ENCODE data around the gene CEPT1. TPM values are rescaled to one million over a fixed set of nuclear protein-coding genes. Genes with fewer than 3 reads are reported as not detected.
"Not testable (repeated sequence)": the region's sequence is repeated elsewhere in the genome, so short reads cannot be mapped to it uniquely, and the experiment has no call there.

CEPT1 gene
- total RNA-seq, result 10 to 100 TPM; 24.5 to 41.3 TPM
- 10 to 100 TPM; 13.2 to 13.6 TPM for polyA plus RNA-seq
- long read RNA-seq, donor 1, full-length matches to known transcripts, result 24 of 39 reads
- long read RNA-seq, donor 1, partial matches to known transcripts, result 6 of 39 reads
- long read RNA-seq, donor 1, other reads (novel, unspliced or antisense), result 9 of 39 reads
- long read RNA-seq, donor 2, transcript CEPT1-201 (9 exons, 2,198 nt), result major isoform, 9 of 16 reads
- long read RNA-seq, donor 2, partial matches to known transcripts, result 4 of 16 reads
- long read RNA-seq, donor 2, other reads (novel, unspliced or antisense), result 3 of 16 reads

GRCh38 chr1:111139956-111140679, at the start of gene CEPT1, which contains the start of gene DRAM2:
Gene CEPT1 (plus strand): TSS chr1:111140223. CDS start chr1:111147715, 7,492 bp downstream.
Gene DRAM2 (minus strand): TSS chr1:111140093. CDS start chr1:111131554, 8,539 bp downstream.
- H3K4me3 ChIP-seq (ENCODE audit: low read length in 2 of 2), result peak within 1 kb of the TSS; percentile 79 to 92
- H3K4me1 ChIP-seq (ENCODE audit: control insufficient read depth in 1 of 2, insufficient read depth in 2 of 2, low read length in 2 of 2), result peaks cover 0 to 2% of the 10 kb centered on the region in 2 donors
- WGBS, 2 donors, result 0% methylated on average over 66 to 68 of the region's 68 CpGs
- H3K27ac ChIP-seq (ENCODE audit: low read depth in 1 of 2, low read length in 2 of 2), result peak within 1 kb of the TSS; percentile 1 to 79
- H3K9me3 ChIP-seq (ENCODE audit: control insufficient read depth, low read length), result no peaks in the 10 kb centered on the region
- H3K27me3 ChIP-seq (ENCODE audit: control insufficient read depth in 1 of 2, insufficient read depth in 2 of 2, low read length in 1 of 2), result no peaks in the 10 kb centered on the region
- H3K36me3 ChIP-seq (ENCODE audit: control insufficient read depth in 1 of 2, insufficient read depth in 2 of 2, low read length in 1 of 2), result no peaks in the 10 kb centered on the region
- intact Hi-C loops (cut with DNase I), result no loop called here
- ATAC-seq (ENCODE audit: low FRiP score) (peak; percentile 99), DNase-seq (peak; percentile 98)

GRCh38 chr1:111095421-111095820, 44.6 kb upstream of the CEPT1 start:
- intact Hi-C loops (cut with DNase I); H3K36me3 ChIP-seq (ENCODE audit: control insufficient read depth in 1 of 2, insufficient read depth in 2 of 2, low read length in 1 of 2); ATAC-seq (ENCODE audit: low FRiP score); H3K4me1 ChIP-seq (ENCODE audit: control insufficient read depth in 1 of 2, insufficient read depth in 2 of 2, low read length in 2 of 2); H3K27ac ChIP-seq (ENCODE audit: low read depth in 1 of 2, low read length in 2 of 2); H3K27me3 ChIP-seq (ENCODE audit: control insufficient read depth in 1 of 2, insufficient read depth in 2 of 2, low read length in 1 of 2); H3K4me3 ChIP-seq (ENCODE audit: low read length in 2 of 2); H3K9me3 ChIP-seq (ENCODE audit: control insufficient read depth, low read length); DNase-seq: not testable (repeated sequence)
- WGBS, 2 donors, result 84 to 86% methylated on average over 3 of the region's 3 CpGs

GRCh38 chr1:111097356-111098099, 42.5 kb upstream of the CEPT1 start:
- H3K36me3 ChIP-seq (ENCODE audit: control insufficient read depth in 1 of 2, insufficient read depth in 2 of 2, low read length in 1 of 2), result no peaks in the 10 kb centered on the region
- no peak overlapping the region for H3K4me3 ChIP-seq (ENCODE audit: low read length in 2 of 2)
- intact Hi-C loops (cut with DNase I), result no loop called here
- H3K27me3 ChIP-seq (ENCODE audit: control insufficient read depth in 1 of 2, insufficient read depth in 2 of 2, low read length in 1 of 2), result no peaks in the 10 kb centered on the region
- DNase-seq (no peak), ATAC-seq (ENCODE audit: low FRiP score) (no peak)
- no peak overlapping the region for H3K27ac ChIP-seq (ENCODE audit: low read depth in 1 of 2, low read length in 2 of 2)
- 75 to 81% methylated on average over 2 of the region's 2 CpGs for WGBS, 2 donors
- H3K9me3 ChIP-seq (ENCODE audit: control insufficient read depth, low read length), result peaks cover 13% of the 10 kb centered on the region
- H3K4me1 ChIP-seq (ENCODE audit: control insufficient read depth in 1 of 2, insufficient read depth in 2 of 2, low read length in 2 of 2), result no peaks in the 10 kb centered on the region

- Histone ChIP-seq H3K36me3 (ENCODE audit: control insufficient read depth in 1 of 2, insufficient read depth in 2 of 2, low read length in 1 of 2) (no peaks in the 10 kb centered on the region), H3K9me3 (ENCODE audit: control insufficient read depth, low read length) (peaks cover 15% of the 10 kb centered on the region), H3K4me1 (ENCODE audit: control insufficient read depth in 1 of 2, insufficient read depth in 2 of 2, low read length in 2 of 2) (no peaks in the 10 kb centered on the region), H3K4me3 (ENCODE audit: low read length in 2 of 2) (no peak overlapping the region), H3K27ac (ENCODE audit: low read depth in 1 of 2, low read length in 2 of 2) (no peak overlapping the region), H3K27me3 (ENCODE audit: control insufficient read depth in 1 of 2, insufficient read depth in 2 of 2, low read length in 1 of 2) (no peaks in the 10 kb centered on the region)
- no peak for DNase-seq
- WGBS, 2 donors, result 96 to 100% methylated on average over 1 of the region's 1 CpG
- ATAC-seq (ENCODE audit: low FRiP score), result no peak
- intact Hi-C loops (cut with DNase I), result no loop called here
These were observed 40.7 kb upstream of the CEPT1 start for GRCh38 chr1:111099289-111099688.

GRCh38 chr1:111101854-111102642, 38.0 kb upstream of the CEPT1 start:
- WGBS, 2 donors, result 85 to 90% methylated on average over 5 of the region's 5 CpGs
- no peak overlapping the region for H3K27ac ChIP-seq (ENCODE audit: low read depth in 1 of 2, low read length in 2 of 2)
- no peaks in the 10 kb centered on the region for H3K27me3 ChIP-seq (ENCODE audit: control insufficient read depth in 1 of 2, insufficient read depth in 2 of 2, low read length in 1 of 2)
- H3K4me1 ChIP-seq (ENCODE audit: control insufficient read depth in 1 of 2, insufficient read depth in 2 of 2, low read length in 2 of 2), result no peaks in the 10 kb centered on the region
- ATAC-seq (ENCODE audit: low FRiP score) (no peak), DNase-seq (no peak)
- H3K36me3 ChIP-seq (ENCODE audit: control insufficient read depth in 1 of 2, insufficient read depth in 2 of 2, low read length in 1 of 2), result no peaks in the 10 kb centered on the region
- no peak overlapping the region for H3K4me3 ChIP-seq (ENCODE audit: low read length in 2 of 2)
- intact Hi-C loops (cut with DNase I), result no loop called here
- peaks cover 12% of the 10 kb centered on the region for H3K9me3 ChIP-seq (ENCODE audit: control insufficient read depth, low read length)

- WGBS, 2 donors, result 85 to 89% methylated on average over 2 of the region's 2 CpGs
These were observed 35.0 kb upstream of the CEPT1 start for GRCh38 chr1:111104981-111105380.

GRCh38 chr1:111110197-111110899, 29.7 kb upstream of the CEPT1 start:
- Histone ChIP-seq H3K36me3 (ENCODE audit: control insufficient read depth in 1 of 2, insufficient read depth in 2 of 2, low read length in 1 of 2) (no peaks in the 10 kb centered on the region), H3K9me3 (ENCODE audit: control insufficient read depth, low read length) (peaks cover 11% of the 10 kb centered on the region), H3K27ac (ENCODE audit: low read depth in 1 of 2, low read length in 2 of 2) (no peak overlapping the region), H3K27me3 (ENCODE audit: control insufficient read depth in 1 of 2, insufficient read depth in 2 of 2, low read length in 1 of 2) (no peaks in the 10 kb centered on the region), H3K4me1 (ENCODE audit: control insufficient read depth in 1 of 2, insufficient read depth in 2 of 2, low read length in 2 of 2) (no peaks in the 10 kb centered on the region), H3K4me3 (ENCODE audit: low read length in 2 of 2) (no peak overlapping the region)
- ATAC-seq (ENCODE audit: low FRiP score) (no peak), DNase-seq (no peak)
- intact Hi-C loops (cut with DNase I), result no loop called here
- WGBS, 2 donors, result 44 to 54% methylated on average over 1 of the region's 1 CpG

More at GRCh38 chr1:111104981-111105380, 35.0 kb upstream of the CEPT1 start:
- Histone ChIP-seq H3K27ac (ENCODE audit: low read depth in 1 of 2, low read length in 2 of 2) (no peak overlapping the region), H3K9me3 (ENCODE audit: control insufficient read depth, low read length) (peaks cover 13% of the 10 kb centered on the region), H3K36me3 (ENCODE audit: control insufficient read depth in 1 of 2, insufficient read depth in 2 of 2, low read length in 1 of 2) (no peaks in the 10 kb centered on the region), H3K4me1 (ENCODE audit: control insufficient read depth in 1 of 2, insufficient read depth in 2 of 2, low read length in 2 of 2) (no peaks in the 10 kb centered on the region), H3K4me3 (ENCODE audit: low read length in 2 of 2) (no peak overlapping the region), H3K27me3 (ENCODE audit: control insufficient read depth in 1 of 2, insufficient read depth in 2 of 2, low read length in 1 of 2) (no peaks in the 10 kb centered on the region)
- DNase-seq (no peak), ATAC-seq (ENCODE audit: low FRiP score) (no peak)
- intact Hi-C loops (cut with DNase I), result no loop called here

- Histone ChIP-seq H3K27me3 (ENCODE audit: control insufficient read depth in 1 of 2, insufficient read depth in 2 of 2, low read length in 1 of 2) (no peaks in the 10 kb centered on the region), H3K36me3 (ENCODE audit: control insufficient read depth in 1 of 2, insufficient read depth in 2 of 2, low read length in 1 of 2) (peaks cover 0 to 2% of the 10 kb centered on the region in 2 donors), H3K4me3 (ENCODE audit: low read length in 2 of 2) (no peak overlapping the region), H3K4me1 (ENCODE audit: control insufficient read depth in 1 of 2, insufficient read depth in 2 of 2, low read length in 2 of 2) (no peaks in the 10 kb centered on the region), H3K27ac (ENCODE audit: low read depth in 1 of 2, low read length in 2 of 2) (no peak overlapping the region), H3K9me3 (ENCODE audit: control insufficient read depth, low read length) (no peaks in the 10 kb centered on the region)
- 95 to 96% methylated on average over 2 of the region's 2 CpGs for WGBS, 2 donors
- ATAC-seq (ENCODE audit: low FRiP score), result no peak
- no peak for DNase-seq
- intact Hi-C loops (cut with DNase I), result no loop called here
These were observed 23.5 kb upstream of the CEPT1 start for GRCh38 chr1:111116496-111116895.

Data from aorta (tissue), 5 donors.